DND-41 (cell line): ENCODE results near the gene BMPR1A.

Source experiments
- EZH2 ChIP-seq: IDR thresholded peaks from 3 replicates; pipeline ENCODE4 v1.6.1; 2012; ENCODE audit warnings: borderline replicate concordance, low read depth, mild to moderate bottlenecking, moderate library complexity, low read length, inconsistent platforms; ENCODE audit not compliant: severe bottlenecking
- TF ChIP-seq, protein P1 (sequence below): IDR thresholded peaks from 2 replicates; pipeline ENCODE4 v1.5.1; 2012; ENCODE audit warnings: borderline replicate concordance, low read length, moderate library complexity, mild to moderate bottlenecking; ENCODE audit not compliant: poor library complexity, severe bottlenecking; ENCODE audit errors: extremely low read depth

DNA sequence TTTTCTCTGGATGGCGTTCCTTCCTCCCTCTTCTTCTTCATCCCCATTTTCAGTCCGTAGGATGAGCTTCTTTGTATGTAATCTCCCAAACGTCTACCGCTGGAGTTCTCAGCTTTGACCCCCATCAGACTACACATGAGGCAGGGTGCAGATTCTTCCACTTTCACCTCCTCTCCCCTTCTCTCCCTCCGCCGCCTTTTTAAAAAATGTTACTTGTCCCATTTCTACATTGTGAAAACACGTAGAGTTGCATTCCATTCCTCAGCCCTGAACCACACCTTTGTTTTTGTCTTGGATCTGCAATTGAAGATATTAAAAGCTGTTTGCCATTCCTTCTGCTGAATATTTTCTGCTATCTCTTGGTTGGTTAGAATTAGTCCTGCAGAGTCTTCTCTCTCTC, 218.1 kb downstream of the BMPR1A start:
- TF ChIP-seq, protein P1, sequence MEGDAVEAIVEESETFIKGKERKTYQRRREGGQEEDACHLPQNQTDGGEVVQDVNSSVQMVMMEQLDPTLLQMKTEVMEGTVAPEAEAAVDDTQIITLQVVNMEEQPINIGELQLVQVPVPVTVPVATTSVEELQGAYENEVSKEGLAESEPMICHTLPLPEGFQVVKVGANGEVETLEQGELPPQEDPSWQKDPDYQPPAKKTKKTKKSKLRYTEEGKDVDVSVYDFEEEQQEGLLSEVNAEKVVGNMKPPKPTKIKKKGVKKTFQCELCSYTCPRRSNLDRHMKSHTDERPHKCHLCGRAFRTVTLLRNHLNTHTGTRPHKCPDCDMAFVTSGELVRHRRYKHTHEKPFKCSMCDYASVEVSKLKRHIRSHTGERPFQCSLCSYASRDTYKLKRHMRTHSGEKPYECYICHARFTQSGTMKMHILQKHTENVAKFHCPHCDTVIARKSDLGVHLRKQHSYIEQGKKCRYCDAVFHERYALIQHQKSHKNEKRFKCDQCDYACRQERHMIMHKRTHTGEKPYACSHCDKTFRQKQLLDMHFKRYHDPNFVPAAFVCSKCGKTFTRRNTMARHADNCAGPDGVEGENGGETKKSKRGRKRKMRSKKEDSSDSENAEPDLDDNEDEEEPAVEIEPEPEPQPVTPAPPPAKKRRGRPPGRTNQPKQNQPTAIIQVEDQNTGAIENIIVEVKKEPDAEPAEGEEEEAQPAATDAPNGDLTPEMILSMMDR = no peak
- no peak for TF ChIP-seq EZH2
